Measurements from ENCODE around the gene PTH1R.

- no peak for TF ChIP-seq EZH2 (IDR thresholded peaks at IDR 0.05)
- TF ChIP-seq FOXP2 (optimal IDR thresholded peaks at IDR 0.05; ENCODE audit: control extremely low read depth, extremely low read length, insufficient read depth), result no peak
- TF ChIP-seq POLR2AphosphoS5 (IDR thresholded peaks at IDR 0.05; ENCODE audit: borderline replicate concordance, low read depth, low read length), result no peak
These were observed 33.1 kb upstream of the PTH1R start for GRCh38 chr3:46844397-46844796.
